Immature natural killer cell (primary cell): Measurements from ENCODE around the gene BCAR3. TPM values are rescaled to one million over a fixed set of nuclear protein-coding genes. Genes with fewer than 3 reads are reported as not detected.

Source experiments
- DNase-seq, 3 donors: peaks; one replicate each; pipeline ENCODE4 v3.0.0; 2022; ENCODE audit warnings: mixed read lengths in 1 of 3
- H3K27ac Mint-ChIP-seq, 6 donors: one replicate each; pipeline ENCODE4 v1.8.0; 2020; ENCODE audit warnings: mixed read lengths in 6 of 6, mild to moderate bottlenecking in 5 of 6, inconsistent platforms in 4 of 6, moderate library complexity in 3 of 6
- H3K27me3 Mint-ChIP-seq, 3 donors: one replicate each; pipeline ENCODE4 v1.8.0; 2020 to 2021; ENCODE audit warnings: low read depth in 3 of 3, mild to moderate bottlenecking in 3 of 3, mixed read lengths in 3 of 3, moderate library complexity in 3 of 3, inconsistent platforms in 1 of 3
- H3K36me3 Mint-ChIP-seq, 3 donors: one replicate each; pipeline ENCODE4 v1.8.0; 2020; ENCODE audit warnings: mixed read lengths in 3 of 3, inconsistent platforms in 2 of 3, mild to moderate bottlenecking in 2 of 3
- H3K4me1 Mint-ChIP-seq, 2 donors: one replicate each; pipeline ENCODE4 v1.8.0; 2020; ENCODE audit warnings: inconsistent platforms in 2 of 2, mild to moderate bottlenecking in 2 of 2, mixed read lengths in 2 of 2, moderate library complexity in 1 of 2
- H3K4me3 Mint-ChIP-seq, 5 donors: one replicate each; pipeline ENCODE4 v1.8.0; 2020; ENCODE audit warnings: mild to moderate bottlenecking in 5 of 5, mixed read lengths in 5 of 5, inconsistent platforms in 3 of 5, moderate library complexity in 3 of 5
- H3K9me3 Mint-ChIP-seq, 6 donors: one replicate each; pipeline ENCODE4 v1.8.0; 2020; ENCODE audit warnings: mild to moderate bottlenecking in 6 of 6, mixed read lengths in 6 of 6, inconsistent platforms in 4 of 6, moderate library complexity in 3 of 6
- polyA plus RNA-seq, 3 donors: library from polyadenylated mRNA; unstranded; fragments of 300-500 nt; fragmentation: Illumina TruSeq; gene quantifications; one replicate each; pipeline ENCODE4 v1.2.3, GENCODE V29; 2021

Gene BCAR3
- polyA plus RNA-seq, 3 donors from 2014 or later = 0.27 to 0.43 TPM; not detected in 1

- Mint-ChIP-seq H3K4me1 (peaks cover 22 to 27% of the 10 kb centered on the region in 2 donors), H3K27ac (peak overlapping the region in 3 of 6 donors; percentile 2 to 89 (median 84)), H3K4me3 (peak overlapping the region in 1 of 5 donors; percentile 53)
These were observed 65.2 kb downstream of the BCAR3 start for GRCh38 chr1:93616221-93616995.

DNA sequence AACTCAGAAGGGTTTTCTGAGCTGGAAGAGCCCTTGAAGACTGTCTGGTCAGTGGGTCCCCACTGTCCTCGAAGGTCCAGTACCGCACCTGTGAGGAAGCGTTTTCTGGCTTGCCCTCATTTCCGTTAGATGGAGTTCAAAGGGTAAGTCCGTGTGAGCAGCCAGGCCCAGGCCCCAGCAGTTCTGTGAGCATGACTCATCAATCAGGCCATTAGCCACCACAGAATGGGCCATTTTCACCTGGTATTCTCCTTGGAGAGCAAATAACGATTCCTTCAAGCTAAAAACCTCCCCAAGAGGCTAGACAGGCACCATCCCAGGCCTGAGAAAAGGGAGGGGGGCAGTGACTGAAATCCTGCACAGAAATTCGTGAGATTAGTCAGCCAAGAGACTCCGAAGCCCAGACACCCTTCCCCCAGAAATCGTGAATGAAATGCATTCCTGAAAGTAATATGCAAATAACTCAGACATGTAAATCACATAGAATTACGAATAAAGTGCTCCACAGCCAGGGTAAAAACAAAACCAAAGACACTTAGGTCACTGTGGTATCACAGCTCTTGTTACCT, 66.0 kb downstream of the BCAR3 start:
- H3K36me3 Mint-ChIP-seq = no peaks in the 10 kb centered on the region
- H3K27me3 Mint-ChIP-seq = peaks cover 0 to 2% (median 2%) of the 10 kb centered on the region in 3 donors
- peaks cover 22 to 27% of the 10 kb centered on the region in 2 donors for H3K4me1 Mint-ChIP-seq
- H3K27ac Mint-ChIP-seq = peak overlapping the region; percentile 75 to 92 (median 86)
- peak overlapping the region; percentile 15 to 61 (median 49) for H3K4me3 Mint-ChIP-seq
- peak; percentile 13 to 33 (median 27) for DNase-seq
- no peaks in the 10 kb centered on the region for H3K9me3 Mint-ChIP-seq

More at GRCh38 chr1:93616221-93616995, 65.2 kb downstream of the BCAR3 start:
- DNase-seq = no peak
- Mint-ChIP-seq H3K27me3 (peaks cover 0 to 2% (median 2%) of the 10 kb centered on the region in 3 donors), H3K36me3 (no peaks in the 10 kb centered on the region), H3K9me3 (no peaks in the 10 kb centered on the region)

DNA sequence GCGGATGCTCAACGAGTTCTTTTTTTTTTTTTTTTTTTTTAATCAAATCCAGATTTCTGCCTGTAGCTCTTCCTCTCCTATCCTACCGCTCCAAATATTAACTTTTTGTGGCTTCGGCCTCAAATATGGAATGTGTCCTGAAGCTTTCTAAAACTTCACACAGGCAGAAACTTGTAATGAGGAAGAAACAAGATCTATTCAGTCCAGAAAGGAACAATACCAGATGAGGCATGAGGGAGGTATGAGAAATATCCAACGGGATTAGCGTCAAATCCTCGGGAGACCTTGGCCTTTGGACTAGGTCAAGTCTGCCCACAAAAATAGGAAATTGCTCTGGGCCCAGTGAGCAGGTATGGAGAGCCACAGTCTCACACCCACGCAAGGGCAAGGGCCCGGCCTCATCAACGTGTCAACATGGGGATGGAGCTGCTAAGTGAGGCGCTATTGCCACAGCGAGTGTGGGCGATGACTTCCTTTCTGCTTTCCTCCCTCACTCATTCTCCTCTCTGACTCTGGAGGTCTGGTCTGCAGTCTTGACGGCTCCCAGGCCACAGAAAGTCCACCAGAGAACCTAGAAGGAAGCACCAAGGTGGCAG, 66.6 kb downstream of the BCAR3 start:
- Mint-ChIP-seq H3K9me3 (no peaks in the 10 kb centered on the region), H3K36me3 (no peaks in the 10 kb centered on the region), H3K27ac (peak overlapping the region; percentile 75 to 92 (median 86)), H3K4me3 (peak overlapping the region; percentile 15 to 61 (median 49)), H3K4me1 (peaks cover 22 to 27% of the 10 kb centered on the region in 2 donors), H3K27me3 (peaks cover 0 to 2% (median 0%) of the 10 kb centered on the region in 3 donors)
- peak; percentile 46 to 52 (median 48) for DNase-seq

DNA sequence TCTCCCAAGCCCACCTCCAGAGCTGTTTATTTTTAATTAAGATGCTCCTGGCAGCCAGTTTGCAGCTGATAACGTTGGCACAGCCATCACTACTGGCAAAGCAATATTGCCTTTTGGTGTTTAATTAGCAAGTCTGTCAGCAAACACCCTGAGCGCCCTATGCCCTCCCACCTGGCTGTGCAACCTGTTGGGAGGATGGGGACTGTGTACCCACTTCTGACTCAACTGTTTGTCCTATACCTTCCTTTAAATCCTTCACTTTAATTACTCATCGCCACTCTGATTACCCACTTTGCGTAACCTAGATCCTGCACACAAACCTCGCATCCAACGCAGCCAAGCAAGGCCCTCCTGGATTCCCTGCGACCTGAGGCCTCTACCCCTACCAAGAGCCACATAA, 67.1 kb downstream of the BCAR3 start:
- DNase-seq = no peak
- peaks cover 0 to 2% (median 0%) of the 10 kb centered on the region in 3 donors for H3K27me3 Mint-ChIP-seq
- H3K4me1 Mint-ChIP-seq = peaks cover 22 to 27% of the 10 kb centered on the region in 2 donors
- H3K4me3 Mint-ChIP-seq = peak overlapping the region in 1 of 5 donors; percentile 4
- peak overlapping the region in 2 of 6 donors; percentile 75 to 92 for H3K27ac Mint-ChIP-seq
- H3K9me3 Mint-ChIP-seq = no peaks in the 10 kb centered on the region
- H3K36me3 Mint-ChIP-seq = no peaks in the 10 kb centered on the region

GRCh38 chr1:93613898-93614297, 67.7 kb downstream of the BCAR3 start:
- peaks cover 0 to 2% (median under 1%) of the 10 kb centered on the region in 3 donors for H3K27me3 Mint-ChIP-seq
- no peak for DNase-seq
- no peaks in the 10 kb centered on the region for H3K36me3 Mint-ChIP-seq
- H3K27ac Mint-ChIP-seq = peak overlapping the region in 1 of 6 donors; percentile 4
- no peak overlapping the region for H3K4me3 Mint-ChIP-seq
- H3K9me3 Mint-ChIP-seq = no peaks in the 10 kb centered on the region
- H3K4me1 Mint-ChIP-seq = peaks cover 22 to 27% of the 10 kb centered on the region in 2 donors

GRCh38 chr1:93612510-93612909, 69.1 kb downstream of the BCAR3 start:
- peaks cover 22 to 27% of the 10 kb centered on the region in 2 donors for H3K4me1 Mint-ChIP-seq
- H3K27ac Mint-ChIP-seq = no peak overlapping the region
- peaks cover 2 to 3% (median 2%) of the 10 kb centered on the region in 3 donors for H3K27me3 Mint-ChIP-seq
- no peaks in the 10 kb centered on the region for H3K36me3 Mint-ChIP-seq
- no peak for DNase-seq
- H3K9me3 Mint-ChIP-seq = no peaks in the 10 kb centered on the region
- H3K4me3 Mint-ChIP-seq = no peak overlapping the region

- H3K4me3 Mint-ChIP-seq = no peak overlapping the region
- H3K27me3 Mint-ChIP-seq = peaks cover 2 to 3% (median 2%) of the 10 kb centered on the region in 3 donors
- H3K9me3 Mint-ChIP-seq = no peaks in the 10 kb centered on the region
- H3K36me3 Mint-ChIP-seq = no peaks in the 10 kb centered on the region
- H3K27ac Mint-ChIP-seq = no peak overlapping the region
- DNase-seq = no peak
- H3K4me1 Mint-ChIP-seq = peaks cover 22 to 27% of the 10 kb centered on the region in 2 donors
These were observed 70.0 kb downstream of the BCAR3 start for GRCh38 chr1:93611668-93612067.

DNA sequence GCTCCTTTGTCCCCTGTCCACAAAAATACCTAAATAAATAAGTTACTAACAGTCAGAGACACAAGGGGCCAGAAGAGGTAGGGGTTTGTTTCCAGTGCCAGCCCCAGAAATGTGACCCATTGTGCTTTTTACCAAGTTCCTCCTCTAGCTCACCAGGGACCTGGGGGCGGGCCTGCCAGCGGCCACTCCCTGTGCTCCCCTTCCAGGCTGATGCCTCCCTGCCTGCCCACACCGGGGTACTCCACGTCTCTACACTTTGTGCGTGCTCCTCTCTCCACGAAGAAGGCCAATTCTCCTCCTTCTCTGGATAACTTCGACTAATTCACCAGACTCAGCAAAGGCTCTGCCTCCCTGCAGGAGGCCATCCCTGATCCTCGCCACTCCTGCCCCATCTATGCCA, 72.1 kb downstream of the BCAR3 start:
- H3K4me1 Mint-ChIP-seq = peaks cover 4 to 6% of the 10 kb centered on the region in 2 donors
- peaks cover 2 to 5% (median 5%) of the 10 kb centered on the region in 3 donors for H3K27me3 Mint-ChIP-seq
- no peak overlapping the region for H3K27ac Mint-ChIP-seq
- H3K9me3 Mint-ChIP-seq = no peaks in the 10 kb centered on the region
- no peak overlapping the region for H3K4me3 Mint-ChIP-seq
- no peaks in the 10 kb centered on the region for H3K36me3 Mint-ChIP-seq
- no peak for DNase-seq

GRCh38 chr1:93608187-93609109, 73.2 kb downstream of the BCAR3 start:
- H3K4me3 Mint-ChIP-seq = no peak overlapping the region

DNA sequence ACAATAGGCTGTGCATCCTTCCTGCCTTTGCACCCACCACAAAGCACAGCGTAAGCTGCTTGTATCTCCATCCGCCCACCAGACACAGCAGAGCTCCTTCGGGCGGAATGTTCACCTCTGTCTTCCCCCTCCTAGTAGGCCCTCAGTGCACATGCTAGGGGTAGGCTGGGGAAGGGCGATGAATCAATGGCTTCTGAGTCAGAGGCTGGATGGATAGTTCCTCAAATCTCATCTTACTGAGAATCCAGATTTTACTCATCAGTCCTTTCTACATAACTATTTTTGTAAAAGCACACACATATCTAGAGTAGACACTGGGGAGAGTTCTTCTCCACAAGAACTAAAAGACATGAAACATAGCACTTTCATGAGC, 73.8 kb downstream of the BCAR3 start:
- DNase-seq = no peak
- Mint-ChIP-seq H3K27ac (no peak overlapping the region), H3K4me3 (no peak overlapping the region), H3K4me1 (no peaks in the 10 kb centered on the region), H3K36me3 (no peaks in the 10 kb centered on the region), H3K27me3 (peaks cover 0 to 6% (median 5%) of the 10 kb centered on the region in 3 donors), H3K9me3 (no peaks in the 10 kb centered on the region)

More at GRCh38 chr1:93608187-93609109, 73.2 kb downstream of the BCAR3 start:
- no peaks in the 10 kb centered on the region for H3K9me3 Mint-ChIP-seq
- no peak overlapping the region for H3K27ac Mint-ChIP-seq
- no peaks in the 10 kb centered on the region for H3K36me3 Mint-ChIP-seq
- peaks cover 2 to 6% (median 5%) of the 10 kb centered on the region in 3 donors for H3K27me3 Mint-ChIP-seq
- no peak for DNase-seq
- H3K4me1 Mint-ChIP-seq = no peaks in the 10 kb centered on the region

GRCh38 chr1:93605812-93606512, 75.7 kb downstream of the BCAR3 start:
- Mint-ChIP-seq H3K36me3 (no peaks in the 10 kb centered on the region), H3K27ac (no peak overlapping the region), H3K4me1 (no peaks in the 10 kb centered on the region), H3K9me3 (no peaks in the 10 kb centered on the region), H3K27me3 (peaks cover 0 to 9% (median 5%) of the 10 kb centered on the region in 3 donors), H3K4me3 (no peak overlapping the region)
- no peak for DNase-seq

DNA sequence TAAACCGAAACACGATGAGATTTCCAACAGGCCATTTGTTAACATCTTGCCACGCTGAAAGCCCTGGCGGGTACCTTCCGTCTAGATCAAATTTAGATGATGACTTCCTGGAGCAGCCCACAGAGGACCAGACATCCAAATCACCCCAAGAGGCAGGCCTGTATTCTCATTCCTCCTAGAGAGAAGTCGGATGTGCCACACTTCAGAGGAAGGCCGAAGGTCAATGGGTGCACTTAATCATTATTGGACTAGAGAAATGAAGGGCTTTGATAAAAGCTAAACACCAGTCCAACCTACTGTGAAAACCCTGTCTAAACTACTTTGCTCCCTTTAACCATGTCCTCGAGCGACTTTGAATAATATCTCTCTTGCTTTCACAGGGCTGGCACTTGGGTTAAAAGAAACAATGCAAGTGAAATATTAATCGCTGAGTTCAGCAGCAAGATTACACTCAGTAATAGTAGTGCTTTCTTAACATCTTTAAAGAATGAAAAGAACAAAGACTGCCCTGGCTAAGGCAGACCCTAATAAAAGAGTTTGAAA, 76.5 kb downstream of the BCAR3 start:
- Mint-ChIP-seq H3K27ac (no peak overlapping the region), H3K4me3 (no peak overlapping the region), H3K27me3 (peaks cover 0 to 9% (median 5%) of the 10 kb centered on the region in 3 donors), H3K4me1 (no peaks in the 10 kb centered on the region), H3K9me3 (no peaks in the 10 kb centered on the region), H3K36me3 (no peaks in the 10 kb centered on the region)
- no peak for DNase-seq
